Tibial artery (tissue), 4 donors: ENCODE measurements around the gene CGA.

Source experiments
- DNase-seq, 2 donors: peaks; one replicate each; pipeline ENCODE4 v3.0.0-alpha.2; 2019
- H3K27ac ChIP-seq, 2 donors: fragments of 200-600 bp; sonication (generic) in 1 of 2; 1 replicate in 1 of 2; 2 replicates in 1 of 2; pipeline ENCODE4 v1.5.1; 2018 to 2019; ENCODE audit warnings: mild to moderate bottlenecking in 1 of 2
- H3K27me3 ChIP-seq, 2 donors: fragments of 200-600 bp; sonication (generic) in 1 of 2; one replicate each; pipeline versions ENCODE4 v1.5.1 to v1.6.0; 2016 to 2019
- H3K36me3 ChIP-seq, 3 donors: fragments of 200-600 bp; sonication (generic) in 2 of 3; one replicate each; pipeline ENCODE4 v1.5.1; 2016 to 2019; ENCODE audit warnings: mild to moderate bottlenecking in 2 of 3
- H3K4me1 ChIP-seq, 4 donors: fragments of 200-600 bp; sonication (generic) in 2 of 4; 1 replicate in 3 of 4; 2 replicates in 1 of 4; pipeline ENCODE4 v1.5.1; 2016 to 2019
- H3K4me3 ChIP-seq, 2 donors: fragments of 200-600 bp; sonication (generic) in 1 of 2; 1 replicate in 1 of 2; 2 replicates in 1 of 2; pipeline ENCODE4 v1.5.1; 2018 to 2019; ENCODE audit warnings: mild to moderate bottlenecking in 2 of 2
- H3K9me3 ChIP-seq, 3 donors: fragments of 200-600 bp; sonication (generic) in 1 of 3; one replicate each; pipeline ENCODE4 v1.5.1; 2016 to 2019
- intact Hi-C: fragments of 100-400 bp; cut with DNase I; formaldehyde crosslinking; loops from one replicate; pipeline ENCODE4 v1.15.0; 2023; ENCODE audit warnings: low total_unique reads
- TF ChIP-seq, protein P1 (sequence below), 2 experiments: fragments of 200-600 bp in 1 of 2; fragments of 450-650 bp in 1 of 2; IDR thresholded peaks; one replicate each; pipeline ENCODE4 v1.5.1; 2017 to 2019; ENCODE audit warnings: antibody characterized with exemption in 2 of 2, mild to moderate bottlenecking in 1 of 2, moderate library complexity in 1 of 2

CGA gene

DNA sequence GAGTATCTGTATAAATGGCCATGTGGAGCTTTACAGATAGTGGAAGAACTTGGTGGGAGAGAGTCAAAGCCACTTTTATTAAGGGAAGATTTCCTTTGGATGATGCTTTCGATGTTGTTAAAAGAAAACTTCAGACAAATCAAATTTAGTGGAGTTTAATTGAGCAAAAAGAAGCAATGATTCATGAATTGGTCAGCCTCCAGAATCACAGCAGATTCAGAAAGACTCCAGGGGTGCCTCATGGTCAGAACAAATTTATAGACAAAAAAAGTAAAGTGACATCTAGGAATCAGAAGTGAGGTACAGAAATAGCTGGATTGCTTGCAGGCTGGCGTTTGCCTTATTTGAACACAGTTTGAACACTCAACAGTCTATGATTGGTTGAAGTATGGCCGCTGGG lies 5.3 kb upstream of the CGA start:
- Histone ChIP-seq H3K27ac (no peak overlapping the region), H3K36me3 (no peaks in the 10 kb centered on the region), H3K27me3 (peaks cover 0 to 6% of the 10 kb centered on the region in 2 donors), H3K4me3 (no peak overlapping the region), H3K9me3 (no peaks in the 10 kb centered on the region), H3K4me1 (no peaks in the 10 kb centered on the region)
- TF ChIP-seq, protein P1, sequence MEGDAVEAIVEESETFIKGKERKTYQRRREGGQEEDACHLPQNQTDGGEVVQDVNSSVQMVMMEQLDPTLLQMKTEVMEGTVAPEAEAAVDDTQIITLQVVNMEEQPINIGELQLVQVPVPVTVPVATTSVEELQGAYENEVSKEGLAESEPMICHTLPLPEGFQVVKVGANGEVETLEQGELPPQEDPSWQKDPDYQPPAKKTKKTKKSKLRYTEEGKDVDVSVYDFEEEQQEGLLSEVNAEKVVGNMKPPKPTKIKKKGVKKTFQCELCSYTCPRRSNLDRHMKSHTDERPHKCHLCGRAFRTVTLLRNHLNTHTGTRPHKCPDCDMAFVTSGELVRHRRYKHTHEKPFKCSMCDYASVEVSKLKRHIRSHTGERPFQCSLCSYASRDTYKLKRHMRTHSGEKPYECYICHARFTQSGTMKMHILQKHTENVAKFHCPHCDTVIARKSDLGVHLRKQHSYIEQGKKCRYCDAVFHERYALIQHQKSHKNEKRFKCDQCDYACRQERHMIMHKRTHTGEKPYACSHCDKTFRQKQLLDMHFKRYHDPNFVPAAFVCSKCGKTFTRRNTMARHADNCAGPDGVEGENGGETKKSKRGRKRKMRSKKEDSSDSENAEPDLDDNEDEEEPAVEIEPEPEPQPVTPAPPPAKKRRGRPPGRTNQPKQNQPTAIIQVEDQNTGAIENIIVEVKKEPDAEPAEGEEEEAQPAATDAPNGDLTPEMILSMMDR (IDR thresholded peaks at IDR 0.05) = no peak
- intact Hi-C loops = no loop called here
- no peak for DNase-seq

DNA sequence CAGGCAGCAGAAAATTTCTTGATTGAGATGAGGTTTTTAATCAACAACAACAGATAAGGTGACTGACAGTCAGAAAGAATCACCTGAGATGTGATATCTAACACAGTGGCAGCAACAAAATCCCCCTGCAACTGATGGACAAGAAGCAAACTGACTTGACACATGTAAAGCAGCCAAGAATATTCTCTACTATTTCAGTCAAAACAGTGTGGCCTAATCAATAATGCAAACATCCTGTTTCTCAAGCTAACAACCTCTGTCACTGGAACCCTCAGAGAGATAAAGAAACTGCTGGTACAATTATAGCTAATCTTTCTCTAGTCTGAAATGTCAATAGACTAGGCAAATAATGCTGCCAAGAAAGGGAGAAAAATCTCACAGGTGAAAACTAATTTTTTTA lies 4.6 kb upstream of the CGA start:
- no peak overlapping the region for H3K27ac ChIP-seq
- H3K9me3 ChIP-seq = no peaks in the 10 kb centered on the region
- no peaks in the 10 kb centered on the region for H3K4me1 ChIP-seq
- intact Hi-C loops = loop anchor here (5.0 kb wide), 1 partner anchor 1363 kb away; no protein-coding TSS in a partner anchor
- no peak for DNase-seq
- TF ChIP-seq, protein P1 (IDR thresholded peaks at IDR 0.05) = no peak
- no peak overlapping the region for H3K4me3 ChIP-seq
- peaks cover 0 to 6% of the 10 kb centered on the region in 2 donors for H3K27me3 ChIP-seq
- H3K36me3 ChIP-seq = no peaks in the 10 kb centered on the region

GRCh38 chr6:87094576-87094975 lies 330 bp downstream of the CGA start:
- TF ChIP-seq, protein P1 (IDR thresholded peaks at IDR 0.05) = no peak

DNA sequence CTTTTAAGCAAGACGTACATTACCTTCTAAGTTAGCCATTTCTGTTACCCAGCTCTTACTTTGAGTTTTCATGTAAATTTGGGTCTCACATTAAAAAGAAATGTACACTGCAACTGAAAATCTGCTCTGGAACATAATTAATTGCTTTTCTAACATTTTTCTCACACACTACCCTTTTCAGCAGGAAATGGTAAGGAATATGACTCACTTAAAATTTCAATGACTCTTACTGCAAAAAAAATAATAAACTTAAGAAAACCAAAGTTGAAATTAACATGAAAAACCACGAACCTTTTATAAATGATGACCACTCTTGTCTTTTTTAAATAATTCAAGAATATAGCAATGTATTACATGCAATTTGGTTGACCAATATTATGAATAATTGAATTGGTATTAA lies 1.3 kb downstream of the CGA start:
- H3K4me3 ChIP-seq = no peak overlapping the region

More at GRCh38 chr6:87094576-87094975, 330 bp downstream of the CGA start:
- Histone ChIP-seq H3K27ac (no peak overlapping the region), H3K27me3 (peaks cover 0 to 6% of the 10 kb centered on the region in 2 donors), H3K4me1 (no peaks in the 10 kb centered on the region), H3K36me3 (no peaks in the 10 kb centered on the region), H3K9me3 (no peaks in the 10 kb centered on the region), H3K4me3 (no peak overlapping the region)
- intact Hi-C loops = no loop called here
- no peak for DNase-seq

DNA sequence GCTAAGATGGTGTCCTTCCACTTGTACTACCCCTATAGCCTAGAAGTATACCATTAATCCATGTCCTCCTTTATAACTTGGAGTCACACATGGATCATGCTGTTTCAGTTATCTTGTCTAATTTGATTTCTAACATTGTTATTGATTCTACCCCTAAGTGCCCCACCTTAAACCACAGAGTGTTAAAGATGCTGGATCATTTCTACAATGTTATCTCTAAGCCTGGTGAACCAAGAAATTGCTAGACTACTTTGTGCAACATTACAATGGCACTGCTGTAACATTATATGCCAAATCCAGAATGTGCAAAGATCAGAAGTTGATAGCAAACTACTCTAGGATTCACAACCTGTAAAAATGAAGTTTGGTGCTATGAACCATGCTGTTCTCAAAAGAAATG lies 1.7 kb downstream of the CGA start:
- intact Hi-C loops = no loop called here
- Histone ChIP-seq H3K4me3 (no peak overlapping the region), H3K36me3 (no peaks in the 10 kb centered on the region), H3K27ac (no peak overlapping the region), H3K9me3 (no peaks in the 10 kb centered on the region), H3K27me3 (peaks cover 0 to 6% of the 10 kb centered on the region in 2 donors), H3K4me1 (no peaks in the 10 kb centered on the region)
- no peak for DNase-seq
- TF ChIP-seq, protein P1 (IDR thresholded peaks at IDR 0.05) = no peak

More for the DNA sequence above, 1.3 kb downstream of the CGA start:
- TF ChIP-seq, protein P1 (IDR thresholded peaks at IDR 0.05) = no peak
- H3K4me1 ChIP-seq = no peaks in the 10 kb centered on the region
- DNase-seq = no peak
- no peaks in the 10 kb centered on the region for H3K36me3 ChIP-seq
- no peaks in the 10 kb centered on the region for H3K9me3 ChIP-seq
- no peak overlapping the region for H3K27ac ChIP-seq
- intact Hi-C loops = no loop called here
- H3K27me3 ChIP-seq = peaks cover 0 to 6% of the 10 kb centered on the region in 2 donors

DNA sequence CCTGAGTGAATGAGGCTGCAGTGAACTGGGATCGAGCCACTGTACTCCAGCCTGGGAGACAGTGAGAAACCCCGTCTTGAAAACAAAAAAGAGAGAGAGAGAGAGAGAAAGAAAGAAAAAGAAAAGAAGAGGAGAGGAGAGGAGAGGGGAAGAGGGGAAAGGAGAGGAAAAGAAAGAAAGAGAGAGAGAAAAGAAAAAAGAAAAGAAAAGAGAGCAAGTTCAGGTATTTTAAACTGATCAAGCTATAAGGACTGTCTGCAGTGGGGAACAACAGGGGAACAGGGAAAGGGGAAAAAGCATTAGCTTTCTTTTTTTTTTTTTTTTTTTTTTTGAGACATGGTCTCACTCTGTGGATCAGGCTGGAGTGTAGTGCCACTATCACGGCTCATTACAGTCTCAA lies 2.5 kb downstream of the CGA start:
- intact Hi-C loops = no loop called here
- TF ChIP-seq, protein P1 (IDR thresholded peaks at IDR 0.05) = no peak
- DNase-seq = no peak
- H3K4me1 ChIP-seq = no peaks in the 10 kb centered on the region
- H3K36me3 ChIP-seq = no peaks in the 10 kb centered on the region
- no peaks in the 10 kb centered on the region for H3K9me3 ChIP-seq
- no peak overlapping the region for H3K4me3 ChIP-seq
- H3K27me3 ChIP-seq = peaks cover 0 to 6% of the 10 kb centered on the region in 2 donors
- H3K27ac ChIP-seq = no peak overlapping the region
